Calu3 (cell line): ENCODE data around the gene COL6A2. TPM values are rescaled to one million over a fixed set of nuclear protein-coding genes. Genes with fewer than 3 reads are reported as not detected.

Source experiments
- BruUV-seq: library from RNA; stranded (reverse); fragments of 400-500 nt; replicated peaks from 2 replicates; lab custom pipeline; 2021; lab: Mats Ljungman, UMichigan
- CTCF ChIA-PET: fragments of 300-600 bp; sonication (Branson Sonifier 250); formaldehyde crosslinking; loops from one replicate; lab custom pipeline; 2022; ENCODE audit warnings: antibody characterized with exemption; lab: Charles Lee
- DNase-seq: peaks from one replicate; pipeline ENCODE4 v3.0.0; 2022
- H3K27ac Mint-ChIP-seq: one replicate; pipeline ENCODE4 v1.8.0; 2022; ENCODE audit warnings: mixed read lengths; ENCODE audit not compliant: unreplicated experiment
- H3K27me3 Mint-ChIP-seq: one replicate; pipeline ENCODE4 v1.8.0; 2022; ENCODE audit warnings: mixed read lengths; ENCODE audit not compliant: unreplicated experiment
- H3K36me3 Mint-ChIP-seq: one replicate; pipeline ENCODE4 v1.8.0; 2022; ENCODE audit warnings: mild to moderate bottlenecking, moderate library complexity, mixed read lengths; ENCODE audit not compliant: insufficient read depth, unreplicated experiment
- H3K4me1 Mint-ChIP-seq: one replicate; pipeline ENCODE4 v1.8.0; 2022; ENCODE audit warnings: mild to moderate bottlenecking, low read depth, mixed read lengths; ENCODE audit not compliant: unreplicated experiment
- H3K4me3 Mint-ChIP-seq: one replicate; pipeline ENCODE4 v1.8.0; 2022; ENCODE audit warnings: mild to moderate bottlenecking, low read depth, moderate library complexity, mixed read lengths; ENCODE audit not compliant: unreplicated experiment
- H3K9me3 Mint-ChIP-seq: one replicate; pipeline ENCODE4 v1.8.0; 2022; ENCODE audit warnings: low read depth, mixed read lengths; ENCODE audit not compliant: unreplicated experiment
- CTCF ChIP-seq: fragments of 200-600 bp; IDR thresholded peaks from one replicate; pipeline ENCODE4 v1.8.0; 2022; ENCODE audit warnings: antibody characterized with exemption; ENCODE audit not compliant: unreplicated experiment
- intact Hi-C: fragments of 100-400 bp; cut with micrococcal nuclease; formaldehyde crosslinking; loops from one replicate; pipeline ENCODE4 v1.10.0; 2022; ENCODE audit not compliant: unreplicated experiment
- total RNA-seq: library from RNA; stranded (reverse); gene quantifications from 2 replicates; pipeline ENCODE4 v1.2.3, GENCODE V29; 2022

The COL6A2 gene
- total RNA-seq, 1 experiment from 2014 or later, result 3.4 TPM

- H3K4me3 Mint-ChIP-seq, result no peak overlapping the region
- BruUV-seq, result no TSS peak
- TF ChIP-seq CTCF, result no peak
- H3K27ac Mint-ChIP-seq, result no peak overlapping the region
- no peak for DNase-seq
- peaks cover 5% of the 10 kb centered on the region for H3K36me3 Mint-ChIP-seq
- CTCF ChIA-PET, result no interaction called here
- H3K4me1 Mint-ChIP-seq, result no peaks in the 10 kb centered on the region
- intact Hi-C loops, result loop anchor here (10.0 kb wide), 1 partner anchor 103 kb away; no protein-coding TSS in a partner anchor
- H3K27me3 Mint-ChIP-seq, result peaks cover 36% of the 10 kb centered on the region
- H3K9me3 Mint-ChIP-seq, result no peaks in the 10 kb centered on the region
These were observed 20.2 kb upstream of the COL6A2 start for GRCh38 chr21:46077674-46078101.

- Mint-ChIP-seq H3K4me3 (no peak overlapping the region), H3K27ac (no peak overlapping the region), H3K4me1 (no peaks in the 10 kb centered on the region), H3K9me3 (no peaks in the 10 kb centered on the region), H3K36me3 (peaks cover 5% of the 10 kb centered on the region), H3K27me3 (peaks cover 36% of the 10 kb centered on the region)
- CTCF ChIA-PET, result no interaction called here
- no peak for TF ChIP-seq CTCF
- intact Hi-C loops, result loop anchor here (10.0 kb wide), 1 partner anchor 104 kb away; no protein-coding TSS in a partner anchor
- no TSS peak for BruUV-seq
- DNase-seq, result no peak
These were observed 19.5 kb upstream of the COL6A2 start for GRCh38 chr21:46078322-46078977.

- Mint-ChIP-seq H3K27ac (no peak overlapping the region), H3K36me3 (peaks cover 5% of the 10 kb centered on the region), H3K27me3 (peaks cover 36% of the 10 kb centered on the region), H3K4me1 (no peaks in the 10 kb centered on the region), H3K9me3 (no peaks in the 10 kb centered on the region), H3K4me3 (no peak overlapping the region)
- intact Hi-C loops, result loop anchor here (10.0 kb wide), 1 partner anchor 104 kb away; no protein-coding TSS in a partner anchor
- TF ChIP-seq CTCF, result no peak
- no peak for DNase-seq
- no TSS peak for BruUV-seq
- CTCF ChIA-PET, result no interaction called here
These were observed 18.9 kb upstream of the COL6A2 start for GRCh38 chr21:46078978-46079351.

- no TSS peak for BruUV-seq
- no peak for TF ChIP-seq CTCF
- Mint-ChIP-seq H3K9me3 (no peaks in the 10 kb centered on the region), H3K27me3 (peaks cover 36% of the 10 kb centered on the region), H3K36me3 (peaks cover 5% of the 10 kb centered on the region), H3K4me1 (no peaks in the 10 kb centered on the region), H3K27ac (no peak overlapping the region), H3K4me3 (no peak overlapping the region)
- intact Hi-C loops, result loop anchor here (10.0 kb wide), 1 partner anchor 105 kb away; no protein-coding TSS in a partner anchor
- DNase-seq, result no peak
- CTCF ChIA-PET, result no interaction called here
These were observed 18.4 kb upstream of the COL6A2 start for GRCh38 chr21:46079352-46080170.
